ENCODE measurements around the gene CDKL1.

Gene CDKL1

DNA sequence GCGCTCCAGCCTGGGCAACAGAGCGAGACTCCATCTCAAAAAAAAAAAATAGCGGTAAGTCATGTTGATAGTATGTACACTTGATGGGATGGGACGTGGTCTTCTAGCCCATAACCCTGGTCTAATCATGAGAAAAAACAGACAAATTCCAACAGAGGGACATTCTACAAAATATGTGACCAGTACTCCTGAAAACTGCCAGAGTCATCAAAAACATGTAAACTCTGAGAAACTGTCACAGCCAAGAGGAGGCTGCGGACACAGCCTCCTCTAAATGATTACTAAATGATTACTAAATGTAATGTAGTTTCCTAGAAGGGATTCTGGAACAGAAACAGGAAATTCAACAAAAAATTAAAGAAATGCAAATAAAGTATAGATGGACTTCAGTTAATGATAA, 20.9 kb downstream of the CDKL1 start:
- Histone ChIP-seq H4K91ac (ENCODE audit: low read length) (no peak overlapping the region), H3K18ac (ENCODE audit: low read depth in 1 of 2, low read length in 2 of 2) (no peak overlapping the region), H3K79me1 (replicated peaks; ENCODE audit: low read length, poor library complexity, severe bottlenecking) (peaks cover 2% of the 10 kb centered on the region), H2BK120ac (ENCODE audit: low read depth, low read length) (no peak overlapping the region), H3K4me2 (ENCODE audit: low read length, poor library complexity, severe bottlenecking) (no peak overlapping the region), H3K14ac (ENCODE audit: low read length in 2 of 2) (no peak overlapping the region), H3K9me3 (ENCODE audit: control insufficient read depth, low read length) (no peaks in the 10 kb centered on the region), H3K4me3 (ENCODE audit: insufficient read depth in 1 of 2, low read depth in 1 of 2, low read length in 2 of 2) (no peak overlapping the region), H3K9ac (ENCODE audit: low read length) (no peak overlapping the region), H3K4ac (ENCODE audit: low read depth in 1 of 2, low read length in 2 of 2) (no peak overlapping the region), H3K23ac (ENCODE audit: low read length in 2 of 2) (no peak overlapping the region), H2BK12ac (ENCODE audit: low read length in 2 of 2) (no peak overlapping the region), H3K27ac (ENCODE audit: low read length, poor library complexity, severe bottlenecking) (no peak overlapping the region), H3K27me3 (ENCODE audit: control insufficient read depth in 1 of 2, insufficient read depth in 1 of 2, low read length in 2 of 2) (no peaks in the 10 kb centered on the region), H2BK15ac (ENCODE audit: low read depth, poor library complexity, severe bottlenecking) (no peak overlapping the region), H3K36me3 (ENCODE audit: control insufficient read depth in 1 of 2, insufficient read depth in 2 of 2, low read depth in 1 of 2, low read length in 2 of 2) (peaks cover 3 to 10% of the 10 kb centered on the region in 2 experiments), H4K8ac (ENCODE audit: low read length) (no peak overlapping the region), H2BK5ac (ENCODE audit: low read depth, low read length, poor library complexity, severe bottlenecking) (no peak overlapping the region), H3K4me1 (ENCODE audit: control insufficient read depth, insufficient read depth, low read depth, low read length) (no peaks in the 10 kb centered on the region), H2AFZ (ENCODE audit: low read depth, low read length) (no peak overlapping the region), H2AK5ac (ENCODE audit: low read length, severe bottlenecking) (no peak overlapping the region)
- no peak for DNase-seq
- WGBS: 100% methylated on average over 1 of the region's 5 CpGs

DNA sequence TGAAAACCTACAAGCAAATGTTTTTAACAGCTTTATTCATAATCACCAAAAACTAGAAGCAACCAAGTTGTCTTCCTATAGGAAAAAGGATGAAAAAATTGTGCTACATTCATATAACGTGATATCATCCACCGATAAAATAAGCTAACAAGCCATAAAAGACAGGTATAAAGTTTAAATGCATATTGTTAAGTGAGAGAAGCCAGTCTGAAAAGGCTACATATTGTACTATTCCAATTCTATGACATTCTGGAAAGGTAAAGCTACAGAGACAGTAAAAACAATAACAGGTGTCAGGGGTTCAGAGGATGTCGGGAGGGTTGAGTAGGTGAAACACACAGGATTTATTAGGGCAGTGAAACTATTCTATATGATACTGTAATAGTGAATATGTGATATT, 22.7 kb downstream of the CDKL1 start:
- no peak for DNase-seq
- Histone ChIP-seq H2BK5ac (ENCODE audit: low read depth, low read length, poor library complexity, severe bottlenecking) (no peak overlapping the region), H2BK15ac (ENCODE audit: low read depth, poor library complexity, severe bottlenecking) (no peak overlapping the region), H3K23ac (ENCODE audit: low read length in 2 of 2) (no peak overlapping the region), H2AFZ (ENCODE audit: low read depth, low read length) (no peak overlapping the region), H3K9me3 (ENCODE audit: control insufficient read depth, low read length) (no peaks in the 10 kb centered on the region), H3K27ac (ENCODE audit: low read length, poor library complexity, severe bottlenecking) (no peak overlapping the region), H4K8ac (ENCODE audit: low read length) (no peak overlapping the region), H3K79me1 (replicated peaks; ENCODE audit: low read length, poor library complexity, severe bottlenecking) (no peaks in the 10 kb centered on the region), H3K4me3 (ENCODE audit: insufficient read depth in 1 of 2, low read depth in 1 of 2, low read length in 2 of 2) (no peak overlapping the region), H3K36me3 (ENCODE audit: control insufficient read depth in 1 of 2, insufficient read depth in 2 of 2, low read depth in 1 of 2, low read length in 2 of 2) (peaks cover 2 to 10% of the 10 kb centered on the region in 2 experiments), H2BK120ac (ENCODE audit: low read depth, low read length) (no peak overlapping the region), H3K14ac (ENCODE audit: low read length in 2 of 2) (no peak overlapping the region), H4K91ac (ENCODE audit: low read length) (no peak overlapping the region), H3K27me3 (ENCODE audit: control insufficient read depth in 1 of 2, insufficient read depth in 1 of 2, low read length in 2 of 2) (no peaks in the 10 kb centered on the region), H3K9ac (ENCODE audit: low read length) (no peak overlapping the region), H2BK12ac (ENCODE audit: low read length in 2 of 2) (no peak overlapping the region), H2AK5ac (ENCODE audit: low read length, severe bottlenecking) (no peak overlapping the region), H3K18ac (ENCODE audit: low read depth in 1 of 2, low read length in 2 of 2) (no peak overlapping the region), H3K4me2 (ENCODE audit: low read length, poor library complexity, severe bottlenecking) (no peak overlapping the region), H3K4ac (ENCODE audit: low read depth in 1 of 2, low read length in 2 of 2) (no peak overlapping the region), H3K4me1 (ENCODE audit: control insufficient read depth, insufficient read depth, low read depth, low read length) (no peaks in the 10 kb centered on the region)
- 92% methylated on average over 1 of the region's 3 CpGs for WGBS

DNA sequence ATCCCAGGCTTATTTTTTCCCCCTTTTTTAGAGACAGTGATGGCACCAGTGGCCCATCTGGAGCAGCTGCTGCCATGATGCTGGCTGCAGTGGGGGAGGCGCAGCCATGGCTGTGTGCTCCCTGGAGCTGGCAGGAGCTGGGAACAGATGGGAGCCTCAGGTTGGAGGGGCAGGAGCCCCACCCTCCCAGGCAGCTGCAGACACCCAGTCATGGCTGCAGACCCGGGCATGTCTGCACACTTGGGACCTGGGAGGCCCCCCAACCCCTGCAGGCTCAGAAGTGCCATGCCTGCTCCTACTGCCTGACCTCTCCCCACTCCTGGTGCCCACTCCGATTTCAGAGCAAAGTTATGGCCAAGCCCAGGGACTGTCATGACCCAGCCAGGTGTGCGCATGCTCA, 25.1 kb downstream of the CDKL1 start:
- H2BK12ac ChIP-seq (ENCODE audit: low read length in 2 of 2): no peak overlapping the region
- no peaks in the 10 kb centered on the region for H3K36me3 ChIP-seq (ENCODE audit: control insufficient read depth in 1 of 2, insufficient read depth in 2 of 2, low read depth in 1 of 2, low read length in 2 of 2)
- 100% methylated on average over 4 of the region's 4 CpGs for WGBS
- peak overlapping the region in 1 of 2 experiments; percentile 35 for H3K14ac ChIP-seq (ENCODE audit: low read length in 2 of 2)
- H2AFZ ChIP-seq (ENCODE audit: low read depth, low read length): no peak overlapping the region
- H3K4ac ChIP-seq (ENCODE audit: low read depth in 1 of 2, low read length in 2 of 2): no peak overlapping the region
- no peaks in the 10 kb centered on the region for H3K27me3 ChIP-seq (ENCODE audit: control insufficient read depth in 1 of 2, insufficient read depth in 1 of 2, low read length in 2 of 2)
- H3K4me1 ChIP-seq (ENCODE audit: control insufficient read depth, insufficient read depth, low read depth, low read length): no peaks in the 10 kb centered on the region
- no peak overlapping the region for H3K23ac ChIP-seq (ENCODE audit: low read length in 2 of 2)
- H2BK120ac ChIP-seq (ENCODE audit: low read depth, low read length): no peak overlapping the region
- H4K8ac ChIP-seq (ENCODE audit: low read length): no peak overlapping the region
- no peak for DNase-seq
- H2AK5ac ChIP-seq (ENCODE audit: low read length, severe bottlenecking): no peak overlapping the region
- no peaks in the 10 kb centered on the region for H3K9me3 ChIP-seq (ENCODE audit: control insufficient read depth, low read length)
- no peak overlapping the region for H4K91ac ChIP-seq (ENCODE audit: low read length)
- H3K4me3 ChIP-seq (ENCODE audit: insufficient read depth in 1 of 2, low read depth in 1 of 2, low read length in 2 of 2): no peak overlapping the region
- H2BK15ac ChIP-seq (ENCODE audit: low read depth, poor library complexity, severe bottlenecking): no peak overlapping the region
- H3K9ac ChIP-seq (ENCODE audit: low read length): no peak overlapping the region
- no peak overlapping the region for H2BK5ac ChIP-seq (ENCODE audit: low read depth, low read length, poor library complexity, severe bottlenecking)
- no peak overlapping the region for H3K4me2 ChIP-seq (ENCODE audit: low read length, poor library complexity, severe bottlenecking)
- H3K27ac ChIP-seq (ENCODE audit: low read length, poor library complexity, severe bottlenecking): no peak overlapping the region
- H3K79me1 ChIP-seq (replicated peaks; ENCODE audit: low read length, poor library complexity, severe bottlenecking): no peaks in the 10 kb centered on the region
- H3K18ac ChIP-seq (ENCODE audit: low read depth in 1 of 2, low read length in 2 of 2): no peak overlapping the region

DNA sequence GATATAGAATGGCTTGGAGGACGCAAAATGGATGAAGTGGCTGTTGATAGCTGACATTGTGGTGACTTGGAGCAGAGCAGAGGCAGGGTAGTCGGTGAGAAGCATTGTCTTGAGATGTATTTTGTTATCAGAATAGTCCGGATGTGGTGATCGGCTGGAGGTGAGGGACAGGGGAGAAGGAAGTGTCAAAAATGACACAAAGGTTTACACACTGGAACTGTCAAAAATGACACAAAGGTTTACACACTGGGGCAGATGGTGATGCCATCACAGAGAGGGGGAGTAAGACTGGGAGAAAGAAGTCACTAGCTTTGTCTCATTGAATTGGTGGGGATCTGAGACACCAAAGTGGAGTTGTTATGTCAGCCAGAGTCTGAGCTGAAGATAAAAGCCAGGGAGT, 30.1 kb downstream of the CDKL1 start:
- Histone ChIP-seq H3K18ac (ENCODE audit: low read depth in 1 of 2, low read length in 2 of 2) (no peak overlapping the region), H3K4me3 (ENCODE audit: insufficient read depth in 1 of 2, low read depth in 1 of 2, low read length in 2 of 2) (no peak overlapping the region), H3K27ac (ENCODE audit: low read length, poor library complexity, severe bottlenecking) (no peak overlapping the region), H4K8ac (ENCODE audit: low read length) (no peak overlapping the region), H3K36me3 (ENCODE audit: control insufficient read depth in 1 of 2, insufficient read depth in 2 of 2, low read depth in 1 of 2, low read length in 2 of 2) (peaks cover 0 to 3% of the 10 kb centered on the region in 2 experiments), H2BK5ac (ENCODE audit: low read depth, low read length, poor library complexity, severe bottlenecking) (no peak overlapping the region), H2BK120ac (ENCODE audit: low read depth, low read length) (no peak overlapping the region), H3K4ac (ENCODE audit: low read depth in 1 of 2, low read length in 2 of 2) (no peak overlapping the region), H2AFZ (ENCODE audit: low read depth, low read length) (no peak overlapping the region), H3K9me3 (ENCODE audit: control insufficient read depth, low read length) (no peaks in the 10 kb centered on the region), H2AK5ac (ENCODE audit: low read length, severe bottlenecking) (no peak overlapping the region), H3K4me1 (ENCODE audit: control insufficient read depth, insufficient read depth, low read depth, low read length) (peaks cover 2% of the 10 kb centered on the region), H3K14ac (ENCODE audit: low read length in 2 of 2) (no peak overlapping the region), H3K4me2 (ENCODE audit: low read length, poor library complexity, severe bottlenecking) (no peak overlapping the region), H3K23ac (ENCODE audit: low read length in 2 of 2) (no peak overlapping the region), H3K27me3 (ENCODE audit: control insufficient read depth in 1 of 2, insufficient read depth in 1 of 2, low read length in 2 of 2) (no peaks in the 10 kb centered on the region), H4K91ac (ENCODE audit: low read length) (no peak overlapping the region), H2BK12ac (ENCODE audit: low read length in 2 of 2) (no peak overlapping the region), H3K79me1 (replicated peaks; ENCODE audit: low read length, poor library complexity, severe bottlenecking) (no peaks in the 10 kb centered on the region), H3K9ac (ENCODE audit: low read length) (no peak overlapping the region), H2BK15ac (ENCODE audit: low read depth, poor library complexity, severe bottlenecking) (no peak overlapping the region)
- no peak for DNase-seq
- 96% methylated on average over 4 of the region's 4 CpGs for WGBS
